B cell (primary cell): Measurements from ENCODE around the gene SETBP1. TPM values are rescaled to one million over a fixed set of nuclear protein-coding genes. Genes with fewer than 3 reads are reported as not detected.

Experiments
- ATAC-seq: fragments of 200-7000 bp; cut with Tn5 transposase; one replicate; pipeline ENCODE4 v1.10.0; 2021; ENCODE audit warnings: low read depth, mild to moderate bottlenecking, moderate number of reproducible peaks, moderate library complexity
- CTCF ChIA-PET: fragments of 350-600 bp; sonication (Branson Sonifier 250); formaldehyde crosslinking; loops from one replicate; lab custom pipeline; 2021; ENCODE audit warnings: antibody characterized with exemption, inconsistent platforms; lab: Charles Lee
- POLR2A ChIA-PET: fragments of 350-600 bp; sonication (Branson Sonifier 250); formaldehyde crosslinking; loops from one replicate; lab custom pipeline; 2021; ENCODE audit warnings: antibody characterized with exemption; lab: Charles Lee
- DNase-seq: peaks from one replicate; pipeline ENCODE4 v3.0.0; 2013
- H2AFZ ChIP-seq: 2 replicates; pipeline ENCODE4 v1.6.1; 2012; ENCODE audit warnings: mild to moderate bottlenecking, low read depth, low read length; ENCODE audit not compliant: insufficient read depth, poor library complexity, severe bottlenecking
- H3K27ac ChIP-seq, 2 donors: 1 replicate in 1 of 2; 2 replicates in 1 of 2; pipeline ENCODE4 v1.5.1; 2012 to 2013; ENCODE audit warnings: low read length in 2 of 2, mild to moderate bottlenecking in 2 of 2, moderate library complexity in 1 of 2
- H3K27me3 ChIP-seq, 4 experiments: fragments of 200-600 bp in 1 of 4; sonication (generic) in 1 of 4; replicated peaks in 1 of 4; 1 replicate in 2 of 4; 2 replicates in 2 of 4; pipeline versions ENCODE4 v1.6.1 to v1.7.0; 2013 to 2016; ENCODE audit warnings: low read length in 3 of 4, mild to moderate bottlenecking in 2 of 4, mixed read lengths in 1 of 4, moderate library complexity in 1 of 4; ENCODE audit not compliant: insufficient read depth in 4 of 4, control insufficient read depth in 3 of 4; ENCODE audit errors: control extremely low read depth in 1 of 4
- H3K36me3 ChIP-seq, 2 experiments: replicated peaks in 1 of 2; 1 replicate in 1 of 2; 2 replicates in 1 of 2; pipeline versions ENCODE4 v1.6.1 to v1.7.1; 2013; ENCODE audit warnings: low read length in 1 of 2; ENCODE audit not compliant: insufficient read depth in 2 of 2, control insufficient read depth in 1 of 2; ENCODE audit errors: control extremely low read depth in 1 of 2, extremely low read depth in 1 of 2
- H3K4me1 ChIP-seq, 2 donors: fragments of 200-600 bp in 1 of 2; sonication (generic) in 1 of 2; 1 replicate in 1 of 2; 2 replicates in 1 of 2; pipeline versions ENCODE4 v1.5.1 to v1.6.1; 2013 to 2017; ENCODE audit warnings: low read length in 2 of 2; ENCODE audit not compliant: control insufficient read depth in 2 of 2, insufficient read depth in 2 of 2
- H3K4me2 ChIP-seq: replicated peaks from 2 replicates; pipeline ENCODE3; 2012; ENCODE audit warnings: mild to moderate bottlenecking, low read depth, low read length; ENCODE audit not compliant: poor library complexity, severe bottlenecking
- H3K4me3 ChIP-seq, 5 experiments: fragments of 200-600 bp in 1 of 5; sonication (generic) in 1 of 5; 1 replicate in 3 of 5; 2 replicates in 2 of 5; pipeline versions ENCODE4 v1.5.1 to v1.7.0; 2011 to 2016; ENCODE audit warnings: low read length in 4 of 5, mild to moderate bottlenecking in 4 of 5, low read depth in 2 of 5, control low read depth in 1 of 5, moderate library complexity in 1 of 5; ENCODE audit not compliant: insufficient read depth in 1 of 5; ENCODE audit errors: control extremely low read depth in 1 of 5, extremely low read depth in 1 of 5
- H3K79me2 ChIP-seq: fragments of 200-600 bp; sonication (generic); one replicate; pipeline ENCODE4 v1.6.0; 2016; ENCODE audit warnings: low read length; ENCODE audit not compliant: control insufficient read depth, insufficient read depth
- H3K9ac ChIP-seq: fragments of 200-600 bp; sonication (generic); 2 replicates; pipeline ENCODE4 v1.6.1; 2017; ENCODE audit warnings: mild to moderate bottlenecking, low read length, moderate library complexity
- H3K9me3 ChIP-seq, 3 donors: one replicate each; pipeline versions ENCODE4 v1.6.1 to v1.7.1; 2013; ENCODE audit warnings: low read length in 2 of 3; ENCODE audit not compliant: control insufficient read depth in 2 of 3, insufficient read depth in 1 of 3; ENCODE audit errors: control extremely low read depth in 1 of 3
- H4K20me1 ChIP-seq: 2 replicates; pipeline ENCODE4 v1.6.0; 2012; ENCODE audit warnings: mild to moderate bottlenecking, low read length; ENCODE audit not compliant: insufficient read depth, control insufficient read depth, poor library complexity, severe bottlenecking
- H3K27ac Mint-ChIP-seq: one replicate; pipeline ENCODE4 v1.8.0; 2021; ENCODE audit warnings: mixed read lengths
- H3K27me3 Mint-ChIP-seq: one replicate; pipeline ENCODE4 v1.8.0; 2021; ENCODE audit warnings: mixed read lengths
- H3K4me1 Mint-ChIP-seq: one replicate; pipeline ENCODE4 v1.8.0; 2021; ENCODE audit warnings: mixed read lengths
- H3K4me3 Mint-ChIP-seq: one replicate; pipeline ENCODE4 v1.8.0; 2021; ENCODE audit warnings: mixed read lengths
- H3K9me3 Mint-ChIP-seq: one replicate; pipeline ENCODE4 v1.8.0; 2022; ENCODE audit warnings: mixed read lengths; ENCODE audit not compliant: insufficient read depth
- EZH2 ChIP-seq: IDR thresholded peaks from 2 replicates; pipeline ENCODE4 v1.6.1; 2012; ENCODE audit warnings: borderline replicate concordance, low read depth, mild to moderate bottlenecking, moderate library complexity, low read length; ENCODE audit not compliant: insufficient read depth, poor library complexity, severe bottlenecking
- WGBS: methylation state at CpG from one replicate; pipeline ENCODE4 v1.1.5; 2013; ENCODE audit warnings: missing lambda C conversion rate; ENCODE audit not compliant: insufficient coverage; 5-methylcytosine and 5-hydroxymethylcytosine counted together
- intact Hi-C: fragments of 100-400 bp; cut with micrococcal nuclease; formaldehyde crosslinking; loops from one replicate; pipeline ENCODE4 v1.10.0; 2022
- polyA plus RNA-seq: library from polyadenylated mRNA; depleted of rRNA; stranded (reverse); fragments of >200 nt; gene quantifications from 2 replicates; pipeline ENCODE4 v1.2.3, GENCODE V29; 2012
- total RNA-seq, 2 donors: library from RNA; stranded (reverse); fragments of 120-200 nt in 1 of 2; gene quantifications; 1 replicate in 1 of 2; 2 replicates in 1 of 2; pipeline versions ENCODE4 v1.2.3 to v1.2.4, GENCODE V29; 2013 to 2022
- TF ChIP-seq, protein P1 (sequence below): fragments of 200-600 bp; IDR thresholded peaks from one replicate; pipeline ENCODE4 v1.8.0; 2022; ENCODE audit warnings: antibody characterized with exemption, mild to moderate bottlenecking

SETBP1 gene
- total and polyA plus RNA-seq, 2 donors (not counting 1 experiment from before 2014, with no cell fraction given): 15.1 to 129 TPM

DNA sequence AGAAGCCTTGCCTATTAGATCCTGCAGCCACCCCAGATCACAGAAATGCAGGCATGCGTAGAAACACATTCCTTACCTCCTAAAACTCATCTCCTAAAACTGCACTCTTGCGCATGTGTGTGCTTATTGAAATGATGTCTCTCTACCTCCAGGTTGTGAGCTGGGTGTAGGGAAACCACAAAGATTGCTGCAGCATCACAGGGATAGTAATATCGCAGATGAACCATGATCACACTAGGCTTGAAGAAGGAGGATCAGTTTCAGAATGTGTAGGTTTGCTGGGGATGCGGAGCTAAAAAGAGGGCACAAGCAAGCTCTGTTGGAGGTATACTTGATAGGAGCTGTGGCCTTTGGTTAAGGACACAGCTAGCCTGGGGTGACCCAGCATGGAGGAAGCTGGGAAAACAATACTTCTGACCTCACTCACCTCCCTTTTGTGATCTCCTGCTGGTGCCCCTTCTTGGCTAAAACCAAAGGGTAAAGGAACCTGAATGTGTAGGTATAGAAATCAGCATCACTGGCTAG, 118.8 kb downstream of the SETBP1 start:
- H3K4me2 ChIP-seq: peak overlapping the region; percentile 62
- TF ChIP-seq, protein P1, sequence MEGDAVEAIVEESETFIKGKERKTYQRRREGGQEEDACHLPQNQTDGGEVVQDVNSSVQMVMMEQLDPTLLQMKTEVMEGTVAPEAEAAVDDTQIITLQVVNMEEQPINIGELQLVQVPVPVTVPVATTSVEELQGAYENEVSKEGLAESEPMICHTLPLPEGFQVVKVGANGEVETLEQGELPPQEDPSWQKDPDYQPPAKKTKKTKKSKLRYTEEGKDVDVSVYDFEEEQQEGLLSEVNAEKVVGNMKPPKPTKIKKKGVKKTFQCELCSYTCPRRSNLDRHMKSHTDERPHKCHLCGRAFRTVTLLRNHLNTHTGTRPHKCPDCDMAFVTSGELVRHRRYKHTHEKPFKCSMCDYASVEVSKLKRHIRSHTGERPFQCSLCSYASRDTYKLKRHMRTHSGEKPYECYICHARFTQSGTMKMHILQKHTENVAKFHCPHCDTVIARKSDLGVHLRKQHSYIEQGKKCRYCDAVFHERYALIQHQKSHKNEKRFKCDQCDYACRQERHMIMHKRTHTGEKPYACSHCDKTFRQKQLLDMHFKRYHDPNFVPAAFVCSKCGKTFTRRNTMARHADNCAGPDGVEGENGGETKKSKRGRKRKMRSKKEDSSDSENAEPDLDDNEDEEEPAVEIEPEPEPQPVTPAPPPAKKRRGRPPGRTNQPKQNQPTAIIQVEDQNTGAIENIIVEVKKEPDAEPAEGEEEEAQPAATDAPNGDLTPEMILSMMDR: no peak
- no peak for TF ChIP-seq EZH2
- peak overlapping the region; percentile 72 to 83 for H3K27ac ChIP-seq
- peak overlapping the region in 1 of 5 experiments; percentile 1 for H3K4me3 ChIP-seq
- peak overlapping the region; percentile 65 for H3K4me3 Mint-ChIP-seq
- H3K4me1 ChIP-seq: peaks cover 44% of the 10 kb centered on the region in 2 donors
- H3K9me3 ChIP-seq: peaks cover 0 to 3% (median 0%) of the 10 kb centered on the region in 3 donors
- peak overlapping the region; percentile 91 for H3K27ac Mint-ChIP-seq
- peak overlapping the region; percentile 38 for H3K9ac ChIP-seq
- H3K36me3 ChIP-seq: peaks cover 0 to 9% of the 10 kb centered on the region in 2 experiments
- intact Hi-C loops: loop anchor here (2.0 to 5.0 kb wide), 4 partner anchors 38 to 117 kb away; partner anchors contain the start of gene SETBP1
- H4K20me1 ChIP-seq: no peaks in the 10 kb centered on the region
- ChIA-PET POLR2A (interaction anchor here (1.1 to 1.4 kb wide), 3 partner anchors 40 to 120 kb away, joined by 3 to 6 read pairs (median 4); no protein-coding TSS in a partner anchor), CTCF (interaction anchor here (0.6 to 1.0 kb wide), 2 partner anchors 9 to 39 kb away, joined by 3 read pairs; no protein-coding TSS in a partner anchor)
- ATAC-seq (no peak), DNase-seq (no peak)
- WGBS: 73% methylated on average over 1 of the region's 4 CpGs
- no peaks in the 10 kb centered on the region for H3K27me3 ChIP-seq
- H3K9me3 Mint-ChIP-seq: peaks cover 4% of the 10 kb centered on the region
- peaks cover 46% of the 10 kb centered on the region for H3K79me2 ChIP-seq
- no peak overlapping the region for H2AFZ ChIP-seq
- peaks cover 85% of the 10 kb centered on the region for H3K4me1 Mint-ChIP-seq
- no peaks in the 10 kb centered on the region for H3K27me3 Mint-ChIP-seq

DNA sequence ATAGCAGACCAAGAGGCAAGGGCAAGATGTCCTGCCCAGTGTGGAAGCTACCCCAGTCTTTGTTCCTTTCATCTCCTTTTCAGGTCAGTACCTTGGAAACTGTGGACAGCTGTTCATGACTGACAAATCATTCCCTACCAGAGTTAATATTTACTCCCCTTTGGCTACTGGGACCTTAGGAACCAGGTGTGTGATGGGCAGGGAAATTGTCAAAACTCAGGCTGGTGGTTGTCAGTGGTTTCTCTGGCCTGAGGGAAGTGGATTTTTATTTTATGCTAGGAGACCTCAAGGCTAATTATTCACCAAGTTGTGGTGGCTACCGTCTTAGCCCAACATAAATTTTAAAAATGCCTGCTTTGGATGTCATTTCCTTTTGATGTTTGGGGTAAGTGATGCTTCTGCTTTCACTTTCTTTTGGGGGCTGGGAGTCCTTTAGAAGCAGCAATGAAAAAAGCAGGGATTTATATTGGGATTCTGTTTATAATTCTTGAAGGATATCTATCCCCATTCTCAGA, 119.3 kb downstream of the SETBP1 start:
- Histone ChIP-seq H3K36me3 (peaks cover 0 to 9% of the 10 kb centered on the region in 2 experiments), H3K27ac (peak overlapping the region; percentile 72 to 83), H3K9me3 (peaks cover 0 to 3% (median 0%) of the 10 kb centered on the region in 3 donors), H3K79me2 (peaks cover 51% of the 10 kb centered on the region), H3K4me1 (peaks cover 44% of the 10 kb centered on the region in 2 donors), H3K27me3 (no peaks in the 10 kb centered on the region), H2AFZ (peak overlapping the region; percentile 50), H4K20me1 (no peaks in the 10 kb centered on the region), H3K9ac (peak overlapping the region; percentile 38), H3K4me2 (peak overlapping the region; percentile 62), H3K4me3 (peak overlapping the region in 1 of 5 experiments; percentile 1)
- no peak for TF ChIP-seq EZH2
- TF ChIP-seq, protein P1: no peak
- WGBS: no CpG with 5 or more reads among the region's 1 CpG
- Mint-ChIP-seq H3K27ac (peak overlapping the region; percentile 91), H3K4me1 (peaks cover 85% of the 10 kb centered on the region), H3K27me3 (no peaks in the 10 kb centered on the region), H3K9me3 (peaks cover 4% of the 10 kb centered on the region), H3K4me3 (peak overlapping the region; percentile 65)
- CTCF ChIA-PET: no interaction called here
- DNase-seq (peak; percentile 61), ATAC-seq (peak; percentile 40)
- POLR2A ChIA-PET: interaction anchor here (1.1 to 1.3 kb wide), 2 partner anchors 79 to 120 kb away, joined by 4 to 6 read pairs; no protein-coding TSS in a partner anchor
- intact Hi-C loops: loop anchor here (2.0 to 5.0 kb wide), 4 partner anchors 37 to 118 kb away; partner anchors contain the start of gene SETBP1
